Raji (cell line): ENCODE data around the gene VILL.

ENCODE experiments used
- POLR2A ChIP-seq: IDR thresholded peaks from 2 replicates; pipeline ENCODE4 v1.6.1; 2011; ENCODE audit warnings: low read depth, low read length, control low read depth; ENCODE audit not compliant: insufficient read depth

The VILL gene

GRCh38 chr3:38029400-38030125 is 39.0 kb downstream of the VILL start, which contains the start of gene PLCD1:
Gene PLCD1, minus strand, starts transcription at chr3:38029642. Its CDS starts 103 bp downstream, at chr3:38029539.
- no peak for TF ChIP-seq POLR2A

GRCh38 chr3:38030126-38031021 is 39.8 kb downstream of the VILL start:
- TF ChIP-seq POLR2A: no peak

GRCh38 chr3:38031022-38031994 is 40.7 kb downstream of the VILL start:
- no peak for TF ChIP-seq POLR2A

GRCh38 chr3:38032328-38032865 is 41.8 kb downstream of the VILL start:
- no peak for TF ChIP-seq POLR2A

- TF ChIP-seq POLR2A: no peak
Measured at GRCh38 chr3:38036286-38036685, 45.7 kb downstream of the VILL start.

GRCh38 chr3:38036906-38037305 is 46.3 kb downstream of the VILL start:
- TF ChIP-seq POLR2A: no peak

GRCh38 chr3:38038447-38038911 is 47.9 kb downstream of the VILL start:
- TF ChIP-seq POLR2A: no peak

- TF ChIP-seq POLR2A: no peak
Measured at GRCh38 chr3:38039101-38039898, 48.7 kb downstream of the VILL start, which contains the start of gene DLEC1. Gene DLEC1, plus strand, starts transcription at chr3:38039208. Its CDS starts 18 bp downstream, at chr3:38039226.

GRCh38 chr3:38039899-38040261 is 49.3 kb downstream of the VILL start:
- TF ChIP-seq POLR2A: no peak

- no peak for TF ChIP-seq POLR2A
Measured at GRCh38 chr3:38040401-38040800, 49.8 kb downstream of the VILL start.

GRCh38 chr3:38043486-38043885 is 52.9 kb downstream of the VILL start:
- TF ChIP-seq POLR2A: no peak

- no peak for TF ChIP-seq POLR2A
Measured at GRCh38 chr3:38046027-38046426, 55.4 kb downstream of the VILL start.

GRCh38 chr3:38046821-38047220 is 56.2 kb downstream of the VILL start:
- TF ChIP-seq POLR2A: no peak

- no peak for TF ChIP-seq POLR2A
Measured at GRCh38 chr3:38047896-38048295, 57.3 kb downstream of the VILL start.
